ENCODE measurements around the gene ZNF423. TPM values are rescaled to one million over a fixed set of nuclear protein-coding genes. Genes with fewer than 3 reads are reported as not detected.
"Not testable (repeated sequence)": the region's sequence is repeated elsewhere in the genome, so short reads cannot be mapped to it uniquely, and the experiment has no call there.

Gene ZNF423
- total RNA-seq, result 4.7 TPM

DNA sequence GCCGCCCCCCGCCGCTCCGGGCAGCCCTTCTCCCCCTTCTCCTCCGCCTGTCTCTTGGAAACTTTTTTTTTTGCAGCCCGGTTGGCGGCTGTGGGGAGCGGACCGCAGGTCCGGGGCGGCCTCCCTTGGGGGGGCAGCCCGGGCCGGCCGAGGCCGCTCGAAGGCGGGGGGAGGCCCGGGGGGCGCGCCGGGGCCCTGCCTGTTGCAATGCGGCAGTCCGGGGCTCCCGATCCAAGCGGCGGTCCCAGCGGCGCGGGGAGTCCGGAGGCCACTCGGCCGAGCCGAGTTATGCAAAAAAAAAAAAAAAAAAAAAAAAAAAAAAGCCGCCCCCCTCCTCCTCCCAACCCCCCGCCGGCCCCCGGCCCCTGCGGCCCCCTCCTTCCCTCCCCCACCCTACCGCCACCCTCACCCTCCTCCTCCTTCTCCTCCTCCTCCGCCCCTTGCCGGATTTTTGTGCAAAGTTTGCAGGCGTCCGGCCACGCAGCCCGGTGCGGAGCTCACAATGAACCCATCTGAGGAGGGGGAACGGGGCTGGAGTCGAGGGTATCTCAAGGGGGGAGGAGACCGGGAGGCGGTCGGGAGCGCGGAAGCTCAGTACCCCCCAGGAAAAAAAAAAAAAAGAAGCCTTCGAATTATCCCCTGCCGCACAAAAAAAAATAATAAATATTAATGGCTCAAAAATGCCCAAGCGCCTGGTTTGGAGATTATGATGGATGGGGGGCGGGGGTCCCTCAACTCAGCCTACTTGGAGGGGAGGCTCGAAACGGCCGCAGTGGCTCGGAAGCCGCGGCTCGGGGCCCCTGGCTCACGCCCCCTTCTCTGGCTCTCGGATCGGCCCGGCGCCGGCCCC lies at the start of gene ZNF423:
Gene ZNF423 (minus strand): TSS at position 291 of the 850 bp plus-strand sequence. CDS start 338 bp downstream, outside the sequence.
- DNase-seq, result no peak

DNA sequence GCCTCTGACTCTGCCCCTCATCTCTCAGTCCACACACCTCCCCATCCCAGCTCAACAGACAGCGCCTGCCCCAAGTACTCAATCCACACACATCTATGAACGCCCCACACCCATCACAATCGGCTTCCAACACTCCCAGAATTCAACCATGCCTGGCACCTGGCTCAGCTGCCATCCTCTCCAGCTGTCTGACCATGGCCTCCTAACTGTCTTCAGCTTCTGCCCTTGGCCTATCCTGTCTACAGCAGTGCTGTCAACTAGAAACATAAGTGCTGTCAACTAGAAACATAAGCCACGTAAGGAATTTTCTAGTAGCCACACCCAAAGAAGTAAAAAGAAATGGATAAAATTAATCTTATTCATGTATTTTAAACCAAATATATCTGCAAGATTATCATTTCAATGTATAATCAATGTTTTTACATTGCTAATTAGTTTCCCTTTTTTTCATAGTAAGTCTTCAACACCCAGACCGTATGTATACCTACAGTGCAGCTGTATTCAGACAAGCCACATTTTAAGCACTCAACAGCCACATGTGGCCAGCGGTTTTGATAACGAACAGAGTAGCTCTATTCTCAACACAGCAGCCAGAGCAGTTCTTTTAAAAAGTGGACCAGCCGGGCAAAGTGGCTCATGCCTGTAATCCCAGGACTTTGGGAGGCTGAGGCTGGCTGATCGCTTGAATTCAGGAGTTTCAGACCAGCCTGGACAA lies 48.6 kb upstream of the ZNF423 start:
- no peak for DNase-seq

DNA sequence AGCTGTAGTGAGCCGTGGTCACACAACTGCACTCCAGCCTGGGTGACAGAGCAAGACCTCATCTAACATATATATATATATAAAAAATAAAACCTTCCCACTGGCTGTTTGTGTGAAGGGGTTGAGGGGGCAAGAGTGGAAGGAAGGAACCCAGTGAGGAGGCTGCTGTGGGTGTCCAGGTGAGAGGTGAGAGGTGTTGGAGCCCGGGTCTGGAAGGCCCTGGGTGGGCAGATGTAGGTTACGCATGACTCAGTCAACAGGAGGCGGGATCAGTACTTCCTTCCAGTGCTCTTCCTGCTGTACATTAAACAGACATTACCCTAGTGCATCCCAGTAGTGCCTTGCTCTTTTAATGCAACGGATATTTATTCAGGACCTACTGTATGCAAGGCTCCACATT lies 47.0 kb upstream of the ZNF423 start:
- no peak for DNase-seq

DNA sequence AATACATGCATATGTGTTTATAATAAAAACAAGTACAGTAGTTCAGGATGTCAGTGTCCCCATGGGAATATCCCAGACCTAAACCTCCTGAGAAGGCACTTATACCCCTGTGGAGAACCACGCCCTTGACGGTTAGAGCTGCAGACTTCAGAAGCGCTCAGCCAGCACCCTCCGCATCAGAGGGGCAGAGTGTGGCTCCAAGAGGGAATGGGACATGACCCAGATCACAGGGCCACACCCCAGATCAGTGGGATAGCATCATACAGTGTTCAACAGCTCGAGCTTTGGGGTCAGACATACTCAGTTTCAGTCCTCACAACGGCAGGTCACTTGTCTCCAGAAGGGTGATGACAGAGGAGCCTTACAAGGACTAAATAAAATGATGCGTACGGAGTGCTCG lies 45.8 kb upstream of the ZNF423 start:
- DNase-seq, result no peak

DNA sequence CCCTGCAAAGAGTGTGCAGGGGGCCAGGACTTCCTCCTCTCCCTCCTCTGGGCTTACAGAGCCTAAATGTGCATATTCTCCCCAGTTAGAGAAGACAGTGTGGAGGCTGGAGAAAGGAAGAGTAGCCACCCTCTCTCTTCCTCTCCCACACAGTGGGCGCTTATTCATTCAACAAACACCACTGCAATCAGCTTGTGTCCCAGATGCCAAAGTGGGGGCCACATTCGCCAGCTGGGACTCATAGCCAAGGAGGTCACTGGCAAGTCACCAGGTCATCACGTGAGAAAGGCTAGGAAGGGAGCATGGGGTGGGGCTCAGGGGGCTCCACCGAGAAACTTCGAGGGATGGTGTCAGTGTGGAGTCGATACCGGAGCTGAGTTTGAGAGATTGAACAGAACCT lies 45.0 kb upstream of the ZNF423 start:
- DNase-seq, result no peak

DNA sequence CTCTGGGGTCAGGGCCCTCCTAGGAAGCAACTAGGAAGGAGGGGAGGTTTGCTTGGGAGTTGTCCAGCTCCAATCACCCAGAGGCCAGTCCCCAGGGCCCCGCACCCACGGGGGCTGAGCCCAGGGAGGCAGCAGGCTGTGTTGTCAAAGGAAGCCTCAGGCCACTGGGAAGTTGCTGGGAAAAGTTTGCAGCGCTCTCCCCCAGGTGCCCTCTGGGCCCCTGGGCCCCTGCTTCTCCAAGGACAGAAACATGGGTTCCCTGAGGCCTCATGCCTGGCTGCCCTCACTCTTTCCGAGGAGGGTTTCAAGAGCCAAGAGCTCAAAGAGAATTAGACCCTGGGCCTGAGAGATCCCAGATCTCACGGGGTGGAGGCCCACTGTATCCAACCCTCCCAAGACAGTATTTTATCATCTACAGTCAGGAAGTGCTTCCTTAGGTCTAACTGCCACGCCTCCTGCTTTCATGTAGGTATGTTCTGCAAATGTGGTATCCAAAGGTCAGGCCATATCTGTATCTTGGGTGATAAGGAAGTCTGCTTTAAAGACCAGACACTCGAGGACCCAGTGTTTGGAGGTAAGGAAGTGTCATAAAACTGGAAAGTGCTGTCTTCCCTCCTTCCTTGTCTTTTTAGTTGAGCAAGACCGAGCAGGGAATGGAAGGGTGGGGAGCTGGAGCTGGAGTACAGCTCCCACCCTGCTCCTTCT lies 44.2 kb upstream of the ZNF423 start:
- no peak for DNase-seq

DNA sequence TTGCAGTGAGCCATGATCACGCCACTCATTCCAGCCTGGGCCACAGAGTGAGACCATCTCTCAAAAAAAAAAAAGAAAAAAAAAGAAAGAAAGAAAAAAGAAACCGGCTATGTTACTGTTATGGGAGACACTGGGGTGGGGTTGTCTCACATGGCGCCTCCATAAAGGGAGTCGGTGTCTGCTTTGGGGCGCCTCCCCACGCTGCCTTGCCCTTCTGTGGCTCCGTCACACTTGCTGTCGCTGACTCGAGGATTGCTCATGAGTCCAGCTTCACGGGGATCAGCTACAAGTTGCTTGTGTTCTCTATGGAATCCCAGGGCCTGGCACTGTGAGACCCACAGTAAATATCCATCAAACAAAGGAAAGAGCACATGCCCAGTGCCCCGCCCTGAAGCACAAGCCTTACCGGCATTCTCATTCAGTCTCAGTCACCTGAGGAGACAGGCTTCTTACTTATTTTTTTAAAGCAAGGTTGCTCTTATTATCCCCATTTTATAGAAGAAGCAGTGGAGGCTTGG lies 40.6 kb upstream of the ZNF423 start:
- DNase-seq, result no peak

DNA sequence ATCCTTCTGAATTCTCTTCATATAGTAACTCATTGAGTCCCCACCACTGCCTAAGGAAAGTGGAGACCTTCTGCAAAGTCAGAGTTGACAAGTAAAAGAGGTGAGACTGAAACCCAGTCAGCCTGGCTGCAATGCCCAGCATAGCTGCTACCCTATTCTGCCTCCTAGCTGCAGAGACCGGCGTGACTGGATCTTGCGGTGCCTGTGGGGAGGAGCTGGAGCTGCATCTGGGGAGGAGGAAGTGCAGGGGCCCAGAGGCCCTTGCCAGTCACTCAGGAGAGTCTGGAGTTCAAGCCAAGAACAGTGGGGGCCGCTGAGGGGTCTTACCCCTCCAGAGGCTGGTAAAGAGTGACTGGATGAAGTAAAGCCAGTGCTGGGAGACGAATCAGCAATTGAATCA lies 35.0 kb upstream of the ZNF423 start:
- no peak for DNase-seq

DNA sequence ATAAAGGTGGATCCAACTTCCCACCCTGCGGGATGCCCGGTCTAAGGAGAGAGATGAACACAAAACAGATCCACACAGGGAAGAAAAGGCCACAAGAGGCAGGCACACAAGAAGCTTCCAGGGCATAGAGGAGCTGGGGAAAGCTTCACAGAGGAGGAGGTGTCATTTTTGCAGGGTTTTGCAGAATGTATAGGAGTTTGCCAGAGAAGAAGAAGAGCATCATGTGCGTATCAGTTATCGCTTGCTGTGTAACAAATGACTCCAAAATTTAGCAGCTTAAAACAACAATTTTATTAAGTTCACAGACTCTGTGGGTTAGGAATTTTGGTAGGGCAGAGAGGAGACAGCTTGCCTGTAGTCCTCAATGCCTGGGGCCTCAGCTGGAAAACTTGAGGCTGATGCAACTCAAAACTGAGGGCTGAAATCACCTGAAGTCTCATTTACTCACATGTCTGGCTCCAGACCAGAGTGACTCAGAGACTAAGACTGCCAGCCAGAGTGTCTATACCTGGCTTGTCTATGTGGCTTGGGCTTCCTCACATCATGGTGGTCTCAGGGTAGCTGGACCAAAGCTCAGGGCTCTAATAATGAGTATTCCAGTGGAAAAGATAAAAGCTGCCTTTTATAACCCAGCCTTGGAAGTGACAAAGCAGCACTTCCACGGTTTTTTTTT lies 33.9 kb upstream of the ZNF423 start:
- no peak for DNase-seq

DNA sequence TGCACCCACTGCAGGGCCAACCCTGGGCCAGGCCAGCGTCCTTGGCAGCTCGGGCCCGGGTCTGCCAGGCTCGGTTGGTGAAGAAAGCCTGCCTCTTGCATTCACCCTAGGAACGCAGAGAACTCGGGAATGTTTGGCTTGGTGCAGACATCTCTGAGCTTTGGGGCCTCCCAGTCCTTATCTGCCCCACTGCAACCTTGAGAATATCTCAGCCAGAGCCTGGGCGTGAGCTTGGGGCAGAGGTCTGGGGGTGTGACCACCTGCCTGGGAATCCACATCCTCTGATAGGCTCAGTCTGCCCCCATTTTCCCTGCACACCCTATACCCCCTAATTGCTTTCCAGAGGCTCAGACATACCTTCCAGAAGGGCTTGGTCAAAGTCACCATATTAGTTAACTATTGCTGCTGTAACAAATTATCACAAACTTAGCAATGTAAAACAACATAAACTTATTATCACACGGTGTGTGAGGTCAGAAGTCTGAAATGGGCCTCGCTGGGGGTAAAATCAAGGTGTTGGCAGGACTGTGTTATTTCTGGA lies 30.7 kb upstream of the ZNF423 start:
- no peak for DNase-seq

DNA sequence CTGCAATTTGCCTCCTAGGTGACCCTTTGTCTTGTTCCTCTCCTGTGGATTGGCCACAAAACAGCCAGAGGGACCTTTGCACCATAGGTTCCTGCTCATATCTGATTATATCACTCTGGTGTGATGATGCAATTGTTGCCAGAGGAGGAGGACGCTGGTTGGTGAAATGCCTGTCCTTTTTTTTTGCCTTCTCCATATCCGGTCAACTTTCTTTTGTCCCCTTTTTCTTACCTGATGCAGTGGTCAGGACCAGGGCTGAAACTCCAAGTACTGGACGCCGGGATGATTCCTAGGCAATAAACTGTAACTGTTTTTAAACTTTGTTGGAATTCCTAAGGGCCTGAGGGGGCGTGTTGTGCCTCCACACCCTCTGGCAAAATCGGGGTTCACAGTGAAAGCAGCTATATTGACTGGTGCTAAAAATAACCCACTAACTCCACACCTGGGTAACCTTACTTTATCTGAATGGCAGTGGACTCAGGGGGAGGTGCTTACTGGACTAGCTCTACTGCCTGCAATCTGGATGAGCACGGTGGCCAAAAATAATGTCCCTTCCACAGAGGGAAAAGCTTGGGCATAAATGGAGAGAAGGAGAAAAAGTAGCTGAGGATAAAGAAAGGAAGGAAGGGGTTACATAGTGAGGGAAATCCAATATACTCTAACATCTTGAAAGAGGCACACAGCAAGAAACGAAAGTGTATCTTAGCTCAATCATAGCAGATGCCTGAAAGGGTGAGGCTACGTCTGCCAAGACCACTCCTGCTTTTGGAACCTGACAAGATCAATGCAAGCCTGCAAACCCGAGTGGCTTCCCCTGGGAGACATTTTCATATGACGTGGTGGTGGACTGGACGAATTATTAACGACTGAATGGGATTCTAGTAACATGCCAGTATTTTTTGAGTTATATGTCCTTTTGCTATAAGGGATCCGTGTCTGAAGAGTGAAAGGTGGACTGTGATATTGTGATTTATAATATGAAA lies 28.4 kb upstream of the ZNF423 start:
- DNase-seq, result no peak

DNA sequence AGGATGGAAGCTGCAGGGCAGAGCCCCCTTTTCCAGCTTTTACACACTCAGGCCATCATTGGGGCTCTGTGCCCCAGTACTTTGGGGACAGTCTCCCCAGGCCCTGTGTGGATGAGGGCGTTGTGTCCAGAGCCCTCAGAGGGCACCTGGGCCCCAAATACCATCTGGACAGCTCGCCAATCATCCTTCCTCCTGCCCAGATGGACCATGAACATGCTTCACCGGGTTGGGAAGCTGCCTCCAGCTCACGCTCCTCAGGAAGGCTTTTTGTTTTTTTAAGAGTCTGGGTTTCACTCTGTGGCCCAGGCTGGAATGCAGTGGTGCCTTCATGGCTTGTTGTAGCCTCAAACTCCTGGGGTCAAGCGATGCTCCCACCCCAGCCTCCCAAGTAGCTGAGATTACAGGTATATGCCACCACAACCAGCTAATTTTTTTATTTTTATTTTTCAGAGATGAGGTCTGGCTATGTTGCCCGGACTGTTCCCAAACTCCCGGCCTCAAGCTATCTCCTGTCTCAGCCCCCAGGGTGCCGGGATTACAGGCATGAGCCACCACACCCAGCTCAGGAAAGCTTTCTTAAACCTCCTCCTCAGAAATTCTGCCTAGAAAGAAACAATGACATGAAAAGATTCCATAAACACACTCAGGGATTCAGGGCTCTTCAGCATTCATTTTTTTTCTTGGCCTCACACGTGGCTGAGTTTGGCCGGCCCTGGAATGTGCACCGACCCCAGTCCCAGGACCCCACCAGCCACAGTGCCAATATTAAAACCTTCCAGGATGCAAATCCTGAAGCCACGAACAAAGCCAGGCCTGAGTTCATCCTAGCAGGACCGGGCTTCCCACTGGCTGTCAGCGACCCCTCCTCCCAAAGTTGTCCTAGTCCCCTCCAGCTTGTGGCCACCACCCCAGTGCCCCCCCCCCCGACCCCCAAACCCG lies 27.4 kb upstream of the ZNF423 start:
- DNase-seq, result no peak

DNA sequence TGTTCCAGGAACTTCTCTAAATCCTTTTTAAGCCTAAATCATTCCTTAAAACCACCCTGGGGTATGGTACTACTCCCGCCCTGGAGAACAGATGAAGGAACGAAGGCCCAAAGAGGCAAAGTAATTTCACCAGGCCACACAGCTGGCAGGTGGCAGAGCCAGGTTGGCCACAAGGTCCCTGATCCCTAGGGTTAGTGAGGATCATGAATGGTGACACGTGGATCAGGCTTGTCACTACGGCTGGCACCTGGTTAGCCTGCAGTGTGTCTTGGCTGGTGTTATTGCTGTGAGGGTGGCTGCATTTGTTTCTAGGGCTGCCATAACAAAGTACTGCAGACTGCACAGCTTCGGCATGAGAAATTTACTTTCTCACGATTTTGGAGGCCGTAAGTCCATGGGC lies 26.0 kb upstream of the ZNF423 start:
- no peak for DNase-seq

DNA sequence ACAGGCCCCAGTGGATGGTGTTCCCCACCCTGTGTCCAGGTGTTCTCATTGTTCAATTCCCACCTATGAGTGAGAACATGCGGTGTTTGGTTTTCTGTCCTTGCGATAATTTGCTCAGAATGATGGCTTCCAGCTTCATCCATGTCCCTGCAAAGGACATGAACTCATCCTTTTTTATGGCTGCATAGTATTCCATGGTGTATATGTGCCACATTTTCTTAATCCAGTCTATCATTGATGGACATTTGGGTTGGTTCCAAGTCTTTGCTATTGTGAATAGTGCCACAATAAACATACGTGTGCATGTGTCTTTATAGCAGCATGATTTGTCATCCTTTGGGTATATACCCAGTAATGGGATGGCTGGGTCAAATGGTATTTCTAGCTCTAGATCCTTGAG lies 22.6 kb upstream of the ZNF423 start:
- DNase-seq, result not testable (repeated sequence)

DNA sequence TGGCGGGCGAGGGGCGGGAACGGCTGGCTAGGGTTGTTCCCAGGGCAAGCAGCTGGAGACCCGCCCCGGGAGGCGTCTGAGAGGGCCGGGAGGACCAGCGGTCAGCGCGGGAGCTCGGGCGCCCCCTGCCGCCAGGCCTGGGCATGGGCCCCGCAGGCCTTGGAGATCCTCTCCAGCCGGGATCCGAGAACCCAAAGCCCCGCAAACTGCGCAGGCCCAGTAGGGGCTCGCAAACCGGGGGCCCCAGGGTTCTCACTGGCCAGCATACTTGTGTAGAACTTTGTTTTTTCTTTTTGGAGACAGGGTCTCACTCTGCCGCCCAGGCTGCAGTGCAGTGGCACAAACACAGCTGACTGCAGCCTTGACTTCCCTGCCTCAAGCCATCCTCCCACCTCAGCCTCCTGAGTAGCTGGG lies 20.8 kb upstream of the ZNF423 start:
- peak; percentile 9 for DNase-seq

DNA sequence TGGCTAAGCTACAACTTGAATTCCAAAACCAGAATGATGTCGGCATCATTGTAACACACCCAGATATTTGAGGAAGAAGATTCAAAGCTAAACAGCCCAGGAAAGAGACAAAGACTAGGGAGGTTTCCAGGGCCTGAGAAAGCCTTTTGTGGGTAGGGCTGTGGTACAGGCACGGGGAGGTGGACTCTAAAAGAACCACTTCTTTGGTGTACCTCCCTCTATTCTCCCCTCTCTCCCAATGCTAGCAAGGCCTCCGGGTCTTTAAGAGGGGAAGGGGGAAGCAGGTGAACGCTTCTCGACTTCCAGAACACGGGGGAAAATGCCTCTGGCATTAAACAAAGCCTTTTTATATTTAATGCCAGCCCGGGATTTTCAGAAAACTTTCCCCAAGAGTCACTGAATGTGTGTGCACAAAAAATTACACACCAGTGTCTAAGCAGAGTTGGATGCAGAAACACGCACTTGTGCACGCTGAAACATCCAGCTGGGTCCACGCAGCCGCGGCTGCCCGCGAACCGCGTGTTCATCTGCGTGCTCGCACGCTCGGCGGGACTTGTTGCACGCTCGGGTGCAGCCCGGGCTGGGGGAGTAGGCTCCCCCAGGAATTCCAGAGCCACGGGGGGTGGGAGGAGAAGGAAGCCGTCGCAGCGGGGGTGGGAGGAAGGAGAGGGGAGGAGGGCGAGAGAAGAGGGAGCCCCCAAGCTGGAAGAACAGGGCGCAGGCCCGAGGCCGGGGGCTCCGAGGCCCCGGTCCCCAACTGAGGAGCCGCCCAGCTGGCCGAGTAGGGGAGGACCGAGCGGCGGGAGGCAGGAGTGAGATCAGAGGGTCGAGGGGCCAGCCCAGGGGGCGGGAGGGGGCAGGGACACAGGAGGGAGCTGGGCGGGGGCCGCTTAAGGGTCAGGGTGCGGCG lies 20.1 kb upstream of the ZNF423 start:
- DNase-seq, result no peak

DNA sequence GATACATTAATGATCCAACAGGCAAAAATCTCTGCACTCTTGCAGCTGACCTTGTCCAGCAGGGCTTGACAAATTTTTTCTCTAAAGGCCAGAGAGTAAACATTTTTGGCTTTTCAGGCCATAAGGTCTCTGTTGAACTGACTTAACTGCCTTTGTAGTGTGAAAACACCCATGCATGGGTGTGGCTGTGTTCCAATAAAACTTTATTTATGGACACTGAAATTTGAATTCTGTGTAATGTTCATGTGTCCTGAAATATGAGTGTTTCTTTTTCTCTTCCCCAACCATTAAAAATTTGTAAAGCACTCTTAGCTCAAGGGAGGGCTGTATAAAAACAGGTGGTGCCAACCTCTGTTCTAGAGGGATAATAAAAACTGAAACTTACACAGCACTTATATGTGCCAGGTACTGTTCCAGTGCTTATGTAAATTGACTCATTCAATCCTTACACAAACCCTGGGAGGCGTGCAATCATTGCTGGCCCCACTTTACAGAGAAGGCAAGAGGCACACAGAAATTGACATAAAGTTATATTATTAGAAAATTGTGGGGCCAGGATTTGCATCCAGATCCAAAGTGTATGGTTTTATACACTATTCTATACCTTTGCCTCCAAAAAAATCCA lies 18.8 kb upstream of the ZNF423 start:
- no peak for DNase-seq

DNA sequence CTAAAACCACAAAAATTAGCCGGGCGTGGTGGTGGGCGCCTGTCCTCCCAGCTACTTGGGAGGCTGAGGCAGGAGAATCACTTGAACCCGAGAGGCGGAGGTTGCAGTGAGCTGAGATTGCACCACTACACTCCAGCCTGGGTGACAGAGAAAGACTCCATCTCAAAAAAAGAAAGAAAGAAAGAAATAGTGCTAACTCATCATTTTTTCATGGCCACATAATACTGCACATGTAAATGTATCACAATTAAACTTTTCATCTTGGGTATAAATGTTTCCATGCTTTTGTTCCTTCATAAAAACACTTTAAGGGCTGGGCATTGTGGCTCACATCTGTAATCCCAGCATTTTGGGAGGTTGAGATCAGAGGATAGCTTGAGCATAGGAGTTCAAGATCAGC lies 15.9 kb upstream of the ZNF423 start:
- not testable (repeated sequence) for DNase-seq

Measured in occipital lobe (tissue), 2 donors.